Measurements from ENCODE around the gene ZNF446. TPM values are rescaled to one million over a fixed set of nuclear protein-coding genes. Genes with fewer than 3 reads are reported as not detected.

ZNF446 gene
- total and polyA plus RNA-seq, 9 of the 15 experiments (the other 6 are each of a cell fraction or from before 2014, with no cell fraction given), result 0.07 to 4.8 (median 1.2) TPM

DNA sequence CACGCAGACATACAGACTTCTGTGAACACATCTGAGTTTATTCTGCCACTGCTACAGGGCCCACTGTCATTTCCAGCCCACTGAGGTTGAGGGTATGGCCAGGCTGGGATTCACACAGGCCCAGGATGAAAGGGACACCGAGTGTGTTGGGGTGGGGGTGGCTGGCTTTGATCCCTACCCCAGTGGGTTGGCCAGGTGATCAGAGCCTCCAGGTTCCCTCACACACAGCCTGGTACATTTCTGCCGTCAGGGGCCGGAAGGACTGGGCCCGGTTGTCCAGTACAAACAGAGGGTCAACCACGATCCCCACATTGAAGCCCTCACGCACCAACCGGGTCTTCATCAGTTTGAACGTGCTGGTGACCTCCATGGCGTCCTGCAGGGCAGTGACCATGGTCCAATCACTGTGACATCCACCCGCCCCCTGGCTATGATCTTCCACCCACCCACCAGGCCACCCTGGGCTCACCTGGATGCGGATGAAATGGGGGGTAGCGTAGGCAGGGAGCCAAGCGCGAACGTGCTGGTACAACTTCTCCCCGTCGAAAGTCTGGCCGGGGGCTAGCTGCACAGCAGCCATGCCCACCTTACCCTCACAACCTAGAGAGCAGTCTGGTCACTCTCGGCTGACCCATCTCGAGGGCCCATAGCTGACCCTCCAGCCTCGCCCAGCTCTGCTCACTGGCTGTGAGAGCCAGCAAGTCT lies 22.3 kb downstream of the ZNF446 start (continued):
- peak; percentile 61 for TF ChIP-seq SAP30 (IDR thresholded peaks at IDR 0.05; ENCODE audit: borderline replicate concordance, insufficient read depth, low read depth, low read length, poor library complexity, severe bottlenecking)
- TF ChIP-seq RUNX1 (IDR thresholded peaks at IDR 0.05; ENCODE audit: low read depth), result no peak
- no peak for TF ChIP-seq MTA1 (IDR thresholded peaks at IDR 0.05; ENCODE audit: borderline replicate concordance)
- TF ChIP-seq RB1 (IDR thresholded peaks at IDR 0.05; ENCODE audit: low read depth), result 0 out of 2 replicates have a peak, but pooled peaks have one; percentile 3
- TF ChIP-seq TCF7 (IDR thresholded peaks at IDR 0.05; ENCODE audit: borderline replicate concordance), result no peak

DNA sequence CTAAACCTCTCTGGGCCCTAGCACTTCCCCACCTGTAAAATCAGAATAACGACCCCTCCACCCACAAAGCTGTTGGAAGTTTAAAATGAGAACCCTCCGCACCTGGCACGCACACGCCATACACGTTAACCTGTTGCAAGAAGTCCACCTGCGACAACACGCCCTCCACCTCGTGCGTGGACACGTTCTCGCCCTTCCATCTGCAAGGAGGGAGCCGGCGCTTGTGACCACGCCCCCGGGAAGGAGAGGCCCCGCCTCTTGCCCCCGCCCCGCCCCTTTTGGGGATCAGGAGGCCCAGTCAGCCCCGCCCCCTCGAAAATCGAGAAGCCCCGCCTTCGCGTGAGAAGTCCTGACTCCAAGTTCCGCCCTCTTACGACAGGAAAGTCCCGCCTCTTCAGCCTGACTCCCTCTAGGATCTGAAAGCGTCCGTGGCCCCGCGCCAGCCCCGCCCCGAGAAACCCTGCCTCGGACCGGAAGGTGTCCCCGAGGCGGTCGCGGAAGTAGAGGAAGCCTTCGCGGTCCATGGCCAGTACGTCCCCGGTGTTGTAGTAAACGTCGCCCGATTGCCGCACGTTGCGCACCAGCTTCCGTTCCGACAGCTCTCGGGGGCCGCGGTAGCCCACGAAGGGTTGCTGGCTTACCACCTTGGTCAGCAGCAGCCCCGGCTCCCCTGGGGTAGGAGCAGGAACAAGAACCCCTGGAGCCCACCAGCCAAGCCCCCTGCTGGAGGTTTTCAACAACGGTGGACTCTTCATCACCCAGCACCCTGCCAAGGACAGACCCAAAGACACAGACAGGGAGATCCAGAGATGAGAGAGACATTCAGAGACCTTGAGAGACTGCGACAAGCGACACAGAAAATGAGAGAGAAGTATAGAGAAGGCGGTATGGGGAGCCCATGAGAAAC lies 23.1 kb downstream of the ZNF446 start:
- Histone ChIP-seq H2AFZ (ENCODE audit: low read depth, low read length) (peak overlapping the region; percentile 96), H3K36me3 (ENCODE audit: control insufficient read depth, insufficient read depth, low read length) (peaks cover 4% of the 10 kb centered on the region; the same call in 1 of the 3 replicates), H3K4me3 (peak overlapping the region; percentile 67), H4K20me1 (replicated peaks; ENCODE audit: control insufficient read depth, insufficient read depth, low read length) (no peaks in the 10 kb centered on the region), H3K27ac (ENCODE audit: extremely low read depth, low read depth, low read length) (peak overlapping the region; percentile 84), H3K9me1 (ENCODE audit: control insufficient read depth, insufficient read depth, low read length) (no peaks in the 10 kb centered on the region), H3K4me1 (replicated peaks in 1 of 2; ENCODE audit: control insufficient read depth in 2 of 2, insufficient read depth in 2 of 2, low read length in 2 of 2) (peaks cover 22 to 32% of the 10 kb centered on the region in 2 experiments; a peak in 4 of 5 replicates), H3K9me3 (replicated peaks; ENCODE audit: control insufficient read depth, insufficient read depth, low read depth, low read length) (no peaks in the 10 kb centered on the region), H3K9ac (ENCODE audit: insufficient read depth in 1 of 2, low read depth in 2 of 2, low read length in 2 of 2) (peak overlapping the region; percentile 88 to 99), H3K4me2 (ENCODE audit: insufficient read depth, low read length) (peak overlapping the region; percentile 98), H3K79me2 (ENCODE audit: control insufficient read depth, insufficient read depth, low read length) (peaks cover 45% of the 10 kb centered on the region), H3K27me3 (ENCODE audit: control insufficient read depth in 2 of 2, insufficient read depth in 2 of 2, low read length in 2 of 2) (no peaks in the 10 kb centered on the region)
- CTCF ChIA-PET (ENCODE audit: low intra/inter-chr PET ratio), result no interaction called here
- FAIRE-seq, result peak; percentile 97
- intact Hi-C loops (cut with micrococcal nuclease) (no loop called here), in situ Hi-C loops (cut with MboI) (no loop called here)
- POLR2A ChIA-PET, result interaction anchor here (0.7 to 3.1 kb wide), 6 partner anchors 15 to 169 kb away, joined by 3 to 14 read pairs (median 4); partner anchors contain the start of genes ZBTB45 and ZNF446
- BruUV-seq (replicated peaks), result no TSS peak
- WGBS (ENCODE audit: insufficient coverage, low coverage, missing lambda C conversion rate), result under 1% methylated on average over 35 of the region's 60 CpGs
- peak; percentile 99 to 100 (median 99) for DNase-seq (ENCODE audit: extremely low read depth in 1 of 4, low spot score in 3 of 4)
- peak; percentile 98 for ATAC-seq
- TF ChIP-seq SRSF1 (IDR thresholded peaks at IDR 0.05; ENCODE audit: low read depth, low read length) (no peak), DPF2 (IDR thresholded peaks at IDR 0.05) (0 out of 2 replicates have a peak, but pooled peaks have one; percentile 23), BCOR (IDR thresholded peaks at IDR 0.05) (peak; percentile 61; the same call in 1 of the 2 replicates), NRF1 (conservative IDR thresholded peaks at IDR 0.05 in 1 of 2, IDR thresholded peaks at IDR 0.05 in 1 of 2) (peak; percentile 67 to 77), ZKSCAN1 (IDR thresholded peaks at IDR 0.05; ENCODE audit: low read depth, low read length) (peak; percentile 76), ZNF324 (CRISPR knock-in tag; IDR thresholded peaks at IDR 0.05) (0 out of 2 replicates have a peak, but pooled peaks have one; percentile 33), XRCC4 (IDR thresholded peaks at IDR 0.05; ENCODE audit: extremely low read depth, insufficient read depth, insufficient read length) (no peak), STAG1 (CRISPR knock-in tag; IDR thresholded peaks at IDR 0.05; ENCODE audit: borderline replicate concordance) (no peak), FOS (IDR thresholded peaks at IDR 0.05; ENCODE audit: extremely low read depth, insufficient read length) (no peak), ZNF354B (CRISPR knock-in tag; IDR thresholded peaks at IDR 0.05) (no peak)
- TF ChIP-seq, protein P1, sequence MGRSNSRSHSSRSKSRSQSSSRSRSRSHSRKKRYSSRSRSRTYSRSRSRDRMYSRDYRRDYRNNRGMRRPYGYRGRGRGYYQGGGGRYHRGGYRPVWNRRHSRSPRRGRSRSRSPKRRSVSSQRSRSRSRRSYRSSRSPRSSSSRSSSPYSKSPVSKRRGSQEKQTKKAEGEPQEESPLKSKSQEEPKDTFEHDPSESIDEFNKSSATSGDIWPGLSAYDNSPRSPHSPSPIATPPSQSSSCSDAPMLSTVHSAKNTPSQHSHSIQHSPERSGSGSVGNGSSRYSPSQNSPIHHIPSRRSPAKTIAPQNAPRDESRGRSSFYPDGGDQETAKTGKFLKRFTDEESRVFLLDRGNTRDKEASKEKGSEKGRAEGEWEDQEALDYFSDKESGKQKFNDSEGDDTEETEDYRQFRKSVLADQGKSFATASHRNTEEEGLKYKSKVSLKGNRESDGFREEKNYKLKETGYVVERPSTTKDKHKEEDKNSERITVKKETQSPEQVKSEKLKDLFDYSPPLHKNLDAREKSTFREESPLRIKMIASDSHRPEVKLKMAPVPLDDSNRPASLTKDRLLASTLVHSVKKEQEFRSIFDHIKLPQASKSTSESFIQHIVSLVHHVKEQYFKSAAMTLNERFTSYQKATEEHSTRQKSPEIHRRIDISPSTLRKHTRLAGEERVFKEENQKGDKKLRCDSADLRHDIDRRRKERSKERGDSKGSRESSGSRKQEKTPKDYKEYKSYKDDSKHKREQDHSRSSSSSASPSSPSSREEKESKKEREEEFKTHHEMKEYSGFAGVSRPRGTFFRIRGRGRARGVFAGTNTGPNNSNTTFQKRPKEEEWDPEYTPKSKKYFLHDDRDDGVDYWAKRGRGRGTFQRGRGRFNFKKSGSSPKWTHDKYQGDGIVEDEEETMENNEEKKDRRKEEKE (IDR thresholded peaks at IDR 0.05; ENCODE audit: borderline replicate concordance in 1 of 2, control insufficient read depth in 1 of 2, low read depth in 2 of 2, low read length in 1 of 2), result peak; percentile 47 to 95; a peak in 2 of 4 replicates
